HL-60 (cell line): ENCODE measurements around the gene CHN2.

Experiments used
- DNase-seq, 2 experiments: peaks; one replicate each; pipeline ENCODE4 v3.0.0-alpha.2; 2010 to 2020; ENCODE audit warnings: low read depth in 1 of 2, low spot score in 1 of 2
- H3K27ac ChIP-seq: fragments of 250-450 bp; sonication (Bioruptor Pico); replicated peaks from 2 replicates; pipeline ENCODE4 v1.5.1; 2020; ENCODE audit warnings: mild to moderate bottlenecking, moderate library complexity
- H3K27me3 ChIP-seq: fragments of 250-450 bp; sonication (Bioruptor Pico); 2 replicates; pipeline ENCODE4 v1.5.1; 2021; ENCODE audit warnings: mild to moderate bottlenecking, moderate library complexity; ENCODE audit not compliant: insufficient read depth, poor library complexity, severe bottlenecking
- H3K4me3 ChIP-seq: replicated peaks from 2 replicates; pipeline ENCODE4 v1.5.1; 2011; ENCODE audit warnings: mild to moderate bottlenecking, control low read depth, low read length; ENCODE audit not compliant: insufficient read depth
- CTCF ChIP-seq: IDR thresholded peaks from one replicate; pipeline ENCODE4 v1.5.1; 2011; ENCODE audit warnings: low read length, control low read depth, inconsistent platforms; ENCODE audit not compliant: insufficient read depth
- GABPA ChIP-seq: IDR thresholded peaks from 2 replicates; pipeline ENCODE4 v1.6.1; 2012; ENCODE audit warnings: low read depth
- POLR2AphosphoS5 ChIP-seq: IDR thresholded peaks from 2 replicates; pipeline ENCODE4 v1.6.1; 2012; ENCODE audit warnings: low read depth
- REST ChIP-seq: IDR thresholded peaks from 2 replicates; pipeline ENCODE4 v1.6.1; 2012; ENCODE audit warnings: low read depth; ENCODE audit not compliant: insufficient replicate concordance
- SPI1 ChIP-seq: IDR thresholded peaks from 2 replicates; pipeline ENCODE4 v1.6.1; 2012; ENCODE audit warnings: low read depth, mild to moderate bottlenecking, borderline replicate concordance

CHN2 gene

GRCh38 chr7:29192811-29193210 is 1.8 kb upstream of the CHN2 start:
- DNase-seq, result no peak
- Histone ChIP-seq H3K27ac (no peak overlapping the region), H3K4me3 (no peak overlapping the region), H3K27me3 (peaks cover 26% of the 10 kb centered on the region)
- TF ChIP-seq POLR2AphosphoS5 (no peak), CTCF (no peak), GABPA (no peak), REST (no peak), SPI1 (no peak)

GRCh38 chr7:29193316-29194205 is 1.0 kb upstream of the CHN2 start:
- TF ChIP-seq POLR2AphosphoS5, result no peak
- no peak for TF ChIP-seq GABPA
- Histone ChIP-seq H3K27me3 (peaks cover 26% of the 10 kb centered on the region), H3K27ac (no peak overlapping the region), H3K4me3 (no peak overlapping the region)
- no peak for DNase-seq

GRCh38 chr7:29194206-29194593 is 375 bp upstream of the CHN2 start:
- H3K4me3 ChIP-seq, result peak overlapping the region; percentile 69
- peaks cover 26% of the 10 kb centered on the region for H3K27me3 ChIP-seq
- H3K27ac ChIP-seq, result no peak overlapping the region
- DNase-seq, result no peak
- TF ChIP-seq GABPA (no peak), SPI1 (no peak), CTCF (no peak), REST (no peak), POLR2AphosphoS5 (no peak)

- TF ChIP-seq REST (no peak), CTCF (no peak), GABPA (no peak), POLR2AphosphoS5 (no peak), SPI1 (no peak)
- Histone ChIP-seq H3K27ac (no peak overlapping the region), H3K27me3 (peaks cover 22% of the 10 kb centered on the region), H3K4me3 (no peak overlapping the region)
- DNase-seq, result no peak
These were observed 1.6 kb downstream of the CHN2 start for GRCh38 chr7:29196191-29196590.
